HFFc6 (cell line): Measurements from ENCODE around the gene FMNL2. TPM values are rescaled to one million over a fixed set of nuclear protein-coding genes. Genes with fewer than 3 reads are reported as not detected.
A peak's percentile ranks its signal among the peaks of the same experiment; 100 is the strongest.

Experiments
- DNase-seq: peaks from one replicate; pipeline ENCODE4 v3.0.0-alpha.2; 2018
- H3K27ac Mint-ChIP-seq: 2 replicates; pipeline ENCODE4 v1.8.0; 2020; ENCODE audit warnings: mild to moderate bottlenecking, mixed read lengths
- H3K27me3 Mint-ChIP-seq: 2 replicates; pipeline ENCODE4 v1.8.0; 2021; ENCODE audit warnings: mild to moderate bottlenecking, moderate library complexity, mixed read lengths; ENCODE audit not compliant: insufficient read depth
- H3K36me3 Mint-ChIP-seq: 2 replicates; pipeline ENCODE4 v1.8.0; 2021; ENCODE audit warnings: low read depth, mixed read lengths
- H3K4me1 Mint-ChIP-seq: 2 replicates; pipeline ENCODE4 v1.8.0; 2020; ENCODE audit warnings: low read depth, mixed read lengths
- H3K4me3 Mint-ChIP-seq: 2 replicates; pipeline ENCODE4 v1.8.0; 2020; ENCODE audit warnings: mild to moderate bottlenecking, moderate library complexity, mixed read lengths
- H3K9me3 Mint-ChIP-seq: 2 replicates; pipeline ENCODE4 v1.8.0; 2020; ENCODE audit warnings: mild to moderate bottlenecking, mixed read lengths
- total RNA-seq, 6 experiments: library from RNA; stranded (reverse); fragmentation: NEBNext Ultra II Directional; extraction: Animal tissue kit (Norgen Biotek cat#: 25700); gene quantifications; 2 replicates in 1 of 6; 3 replicates in 5 of 6; pipeline ENCODE4 v1.2.3, GENCODE V29; 2021
- TF ChIP-seq, protein P1 (sequence below): fragments of 200-600 bp; sonication (generic); IDR thresholded peaks from 2 replicates; pipeline ENCODE4 v1.5.0; 2021; ENCODE audit warnings: antibody characterized with exemption, mild to moderate bottlenecking

FMNL2 gene
- total RNA-seq, 6 experiments from 2014 or later, result 13.7 to 20.9 (median 16.0) TPM

DNA sequence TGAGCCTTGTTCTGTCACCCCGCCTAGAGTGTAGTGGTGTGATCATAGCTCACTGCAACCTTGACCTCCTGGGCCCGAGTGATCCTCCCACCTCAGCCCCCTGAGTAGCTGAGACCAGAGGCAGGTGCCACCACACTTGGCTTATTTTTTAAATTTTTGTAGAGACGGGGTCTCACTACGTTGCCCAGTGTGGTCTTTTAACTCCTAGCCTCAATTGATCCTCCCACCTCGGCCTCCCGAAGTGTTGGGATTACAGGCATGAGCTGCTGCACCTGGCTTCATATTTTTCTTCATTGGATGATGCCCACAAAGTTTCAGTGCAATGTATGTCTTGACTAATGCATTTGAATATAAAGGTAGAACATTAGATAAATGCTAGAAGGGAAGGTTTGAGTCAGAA is 120.8 kb downstream of the FMNL2 start:
- no peak overlapping the region for H3K27ac Mint-ChIP-seq
- H3K4me1 Mint-ChIP-seq, result peaks cover 20% of the 10 kb centered on the region
- TF ChIP-seq, protein P1, sequence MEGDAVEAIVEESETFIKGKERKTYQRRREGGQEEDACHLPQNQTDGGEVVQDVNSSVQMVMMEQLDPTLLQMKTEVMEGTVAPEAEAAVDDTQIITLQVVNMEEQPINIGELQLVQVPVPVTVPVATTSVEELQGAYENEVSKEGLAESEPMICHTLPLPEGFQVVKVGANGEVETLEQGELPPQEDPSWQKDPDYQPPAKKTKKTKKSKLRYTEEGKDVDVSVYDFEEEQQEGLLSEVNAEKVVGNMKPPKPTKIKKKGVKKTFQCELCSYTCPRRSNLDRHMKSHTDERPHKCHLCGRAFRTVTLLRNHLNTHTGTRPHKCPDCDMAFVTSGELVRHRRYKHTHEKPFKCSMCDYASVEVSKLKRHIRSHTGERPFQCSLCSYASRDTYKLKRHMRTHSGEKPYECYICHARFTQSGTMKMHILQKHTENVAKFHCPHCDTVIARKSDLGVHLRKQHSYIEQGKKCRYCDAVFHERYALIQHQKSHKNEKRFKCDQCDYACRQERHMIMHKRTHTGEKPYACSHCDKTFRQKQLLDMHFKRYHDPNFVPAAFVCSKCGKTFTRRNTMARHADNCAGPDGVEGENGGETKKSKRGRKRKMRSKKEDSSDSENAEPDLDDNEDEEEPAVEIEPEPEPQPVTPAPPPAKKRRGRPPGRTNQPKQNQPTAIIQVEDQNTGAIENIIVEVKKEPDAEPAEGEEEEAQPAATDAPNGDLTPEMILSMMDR, result no peak
- DNase-seq, result no peak
- H3K9me3 Mint-ChIP-seq, result no peaks in the 10 kb centered on the region
- H3K36me3 Mint-ChIP-seq, result peaks cover 5% of the 10 kb centered on the region; the same call in 1 of the 2 replicates
- H3K27me3 Mint-ChIP-seq, result no peaks in the 10 kb centered on the region; the same call in 1 of the 2 replicates
- no peak overlapping the region for H3K4me3 Mint-ChIP-seq

DNA sequence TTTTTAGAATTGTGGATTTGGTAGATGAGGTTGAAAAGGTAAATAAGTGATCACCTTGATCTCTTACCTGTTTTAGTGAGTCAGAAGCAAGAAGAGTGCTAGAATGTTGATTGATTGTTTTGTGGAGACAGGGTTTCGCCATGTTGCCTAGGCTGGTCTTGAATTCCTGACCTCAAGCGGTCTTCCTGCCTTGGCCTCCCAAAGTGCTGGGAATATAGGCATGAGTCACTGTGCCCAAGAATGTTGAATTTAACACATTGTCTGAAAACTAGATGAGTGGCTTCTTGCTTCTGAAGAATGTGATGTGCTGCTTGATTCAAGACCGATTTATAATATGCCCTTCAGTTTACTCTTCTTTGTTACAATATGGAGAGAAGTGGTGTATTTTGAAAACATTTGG is 121.3 kb downstream of the FMNL2 start:
- no peaks in the 10 kb centered on the region; the same call in 1 of the 2 replicates for H3K27me3 Mint-ChIP-seq
- peak; percentile 25 for DNase-seq
- no peak overlapping the region for H3K4me3 Mint-ChIP-seq
- TF ChIP-seq, protein P1, result no peak
- no peak overlapping the region for H3K27ac Mint-ChIP-seq
- no peaks in the 10 kb centered on the region for H3K9me3 Mint-ChIP-seq
- peaks cover 20% of the 10 kb centered on the region for H3K4me1 Mint-ChIP-seq
- H3K36me3 Mint-ChIP-seq, result peaks cover 5% of the 10 kb centered on the region; the same call in 1 of the 2 replicates

DNA sequence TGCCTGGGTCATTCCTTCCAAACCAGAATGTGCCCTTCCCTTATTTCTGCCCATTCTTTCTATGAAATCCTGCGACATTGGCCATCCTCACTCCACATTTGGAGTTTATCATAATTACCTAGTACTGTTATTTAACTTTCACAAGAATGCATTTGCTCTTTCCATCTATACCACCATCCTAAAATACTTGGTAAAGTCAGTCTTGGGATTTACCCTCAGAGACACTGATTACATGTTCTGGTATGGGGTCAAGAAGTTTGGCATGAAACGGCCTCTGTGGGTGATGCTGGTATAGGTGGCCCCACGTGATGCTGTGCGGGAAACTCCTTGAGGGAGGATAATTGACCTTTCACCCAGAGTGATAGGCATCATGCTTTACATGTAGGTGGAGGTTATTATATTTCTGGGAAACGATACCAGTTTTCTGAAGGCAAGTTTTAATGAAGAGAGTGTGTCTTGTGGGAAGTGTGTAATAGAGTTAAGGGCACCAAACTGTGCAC is 123.5 kb downstream of the FMNL2 start:
- no peak for DNase-seq
- Mint-ChIP-seq H3K4me1 (peaks cover 20% of the 10 kb centered on the region), H3K27me3 (no peaks in the 10 kb centered on the region), H3K9me3 (no peaks in the 10 kb centered on the region), H3K4me3 (no peak overlapping the region), H3K27ac (no peak overlapping the region), H3K36me3 (peaks cover 5% of the 10 kb centered on the region; the same call in 1 of the 2 replicates)
- TF ChIP-seq, protein P1, result no peak

DNA sequence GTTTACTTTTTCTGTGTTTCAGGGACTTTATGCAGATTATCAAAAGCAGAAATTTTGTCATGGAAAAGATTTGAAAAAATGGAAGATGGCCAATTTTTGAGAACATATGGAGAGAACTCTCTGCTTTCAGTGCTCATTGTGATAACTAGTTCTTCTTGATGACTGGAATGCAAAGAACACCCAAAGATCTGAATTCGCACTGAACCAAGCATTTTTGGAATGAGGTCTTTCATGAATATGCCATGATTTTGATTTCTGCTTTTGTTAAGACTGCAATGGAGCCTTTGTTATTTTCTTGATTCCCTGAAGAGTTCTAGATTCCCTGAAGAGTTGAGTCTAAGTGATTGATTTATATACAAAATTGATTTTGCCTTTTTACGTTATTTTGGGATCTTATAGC is 124.1 kb downstream of the FMNL2 start:
- no peak overlapping the region for H3K4me3 Mint-ChIP-seq

DNA sequence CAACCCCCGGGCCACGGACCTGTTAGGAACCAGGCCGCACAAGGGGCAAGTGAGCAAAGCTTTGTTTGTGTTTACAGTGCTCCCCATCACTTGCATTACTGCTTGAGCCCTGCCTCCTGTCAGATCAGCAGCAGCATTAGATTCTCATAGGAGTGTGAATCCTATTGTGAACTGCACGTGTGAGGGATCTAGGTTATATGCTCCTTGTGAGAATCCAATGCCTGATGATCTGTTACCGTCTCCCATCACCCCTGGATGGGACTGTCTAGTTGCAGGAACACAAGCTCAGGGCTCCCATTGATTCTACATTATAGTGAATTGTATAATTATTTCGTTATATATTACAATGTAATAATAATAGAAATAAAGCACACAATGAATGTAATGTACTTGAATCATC is 125.6 kb downstream of the FMNL2 start:
- Mint-ChIP-seq H3K4me3 (no peak overlapping the region), H3K4me1 (peaks cover 23% of the 10 kb centered on the region), H3K36me3 (peaks cover 5% of the 10 kb centered on the region; the same call in 1 of the 2 replicates), H3K9me3 (no peaks in the 10 kb centered on the region), H3K27me3 (no peaks in the 10 kb centered on the region), H3K27ac (no peak overlapping the region)
- TF ChIP-seq, protein P1, result no peak
- no peak for DNase-seq

More for the DNA sequence above, 124.1 kb downstream of the FMNL2 start:
- H3K9me3 Mint-ChIP-seq, result no peaks in the 10 kb centered on the region
- H3K4me1 Mint-ChIP-seq, result peaks cover 20% of the 10 kb centered on the region
- H3K27me3 Mint-ChIP-seq, result no peaks in the 10 kb centered on the region
- no peak for DNase-seq
- no peak overlapping the region for H3K27ac Mint-ChIP-seq
- H3K36me3 Mint-ChIP-seq, result peaks cover 5% of the 10 kb centered on the region; the same call in 1 of the 2 replicates
- TF ChIP-seq, protein P1, result no peak
